Activated naive CD8-positive, alpha-beta T cell treated with anti-CD3 and anti-CD28 coated beads, Interleukin-2, amount 10 ng/mL, durations not matched to agents 7 days and 5 days (primary cell): ENCODE results near the gene FAM193B. TPM values are rescaled to one million over a fixed set of nuclear protein-coding genes. Genes with fewer than 3 reads are reported as not detected.

Source experiments
- ATAC-seq: fragments of 150-1000 bp; cut with Tn5 transposase; one replicate; pipeline ENCODE4 v1.10.0; 2021; ENCODE audit warnings: low read depth, moderate library complexity
- POLR2A ChIA-PET: fragments of 350-600 bp; sonication (Branson Sonifier 250); formaldehyde crosslinking; loops from one replicate; lab custom pipeline; 2021; ENCODE audit warnings: antibody characterized with exemption; lab: Charles Lee
- DNase-seq: peaks from one replicate; pipeline ENCODE4 v3.0.0; 2021
- H3K27ac Mint-ChIP-seq: one replicate; pipeline ENCODE4 v1.8.0; 2022; ENCODE audit warnings: mild to moderate bottlenecking, mixed read lengths
- H3K27me3 Mint-ChIP-seq: one replicate; pipeline ENCODE4 v1.8.0; 2022; ENCODE audit warnings: mild to moderate bottlenecking, moderate library complexity, mixed read lengths
- H3K36me3 Mint-ChIP-seq: one replicate; pipeline ENCODE4 v1.8.0; 2021; ENCODE audit warnings: mild to moderate bottlenecking, mixed read lengths
- H3K4me1 Mint-ChIP-seq: one replicate; pipeline ENCODE4 v1.8.0; 2021; ENCODE audit warnings: mixed read lengths
- H3K4me3 Mint-ChIP-seq: one replicate; pipeline ENCODE4 v1.8.0; 2022; ENCODE audit warnings: mild to moderate bottlenecking, moderate library complexity, mixed read lengths
- H3K9me3 Mint-ChIP-seq: one replicate; pipeline ENCODE4 v1.8.0; 2021; ENCODE audit warnings: mixed read lengths
- total RNA-seq, 2 experiments: library from RNA; stranded (reverse); gene quantifications; one replicate each; pipeline ENCODE4 v1.2.3, GENCODE V29; 2021

The FAM193B gene
- total RNA-seq, 2 experiments from 2014 or later = 142 to 153 TPM

DNA sequence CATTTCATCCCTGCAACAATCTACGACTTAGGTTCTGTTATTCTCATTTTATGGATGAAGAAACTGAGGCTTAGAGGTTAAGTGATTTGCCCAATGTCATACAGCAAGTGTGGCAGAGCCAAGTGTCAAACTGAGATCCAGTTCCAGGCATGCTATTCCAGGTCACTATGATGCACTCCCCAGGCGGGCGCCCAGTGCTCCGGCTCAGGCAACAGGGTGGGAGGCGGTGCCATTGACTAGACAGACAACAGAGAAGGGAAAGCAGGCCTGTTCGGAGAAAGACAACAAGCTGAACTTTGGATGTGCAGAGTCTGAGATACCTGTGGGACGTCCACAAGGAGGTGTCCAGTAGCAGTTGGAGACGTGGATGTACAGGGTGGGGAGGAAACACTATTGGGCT lies 26.8 kb downstream of the FAM193B start:
- Mint-ChIP-seq H3K9me3 (no peaks in the 10 kb centered on the region), H3K4me3 (no peak overlapping the region), H3K27ac (no peak overlapping the region), H3K36me3 (peaks cover 4% of the 10 kb centered on the region), H3K4me1 (peaks cover 2% of the 10 kb centered on the region), H3K27me3 (no peaks in the 10 kb centered on the region)
- no peak for DNase-seq
- no peak for ATAC-seq
- POLR2A ChIA-PET = no interaction called here

DNA sequence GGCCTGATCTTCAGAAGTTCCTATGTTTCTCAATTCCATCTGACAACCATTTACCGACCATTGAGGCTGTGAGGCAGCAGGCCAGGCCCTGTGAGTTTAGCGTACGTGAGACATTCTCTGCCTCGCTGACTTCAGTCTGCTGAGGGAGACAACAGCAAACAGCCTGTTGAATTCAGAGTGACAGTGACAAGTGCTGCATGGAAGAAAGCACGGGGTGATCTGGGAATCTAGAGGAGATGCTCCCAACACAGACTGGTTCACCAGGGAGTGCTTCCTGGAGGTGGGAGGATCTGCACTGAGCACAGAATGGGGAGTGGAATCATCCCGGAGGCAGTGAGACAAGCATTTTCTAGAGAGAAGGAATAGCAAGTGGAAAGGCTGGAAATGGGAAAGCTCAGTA lies 27.6 kb downstream of the FAM193B start:
- no peak for DNase-seq
- Mint-ChIP-seq H3K4me3 (no peak overlapping the region), H3K27ac (no peak overlapping the region), H3K27me3 (no peaks in the 10 kb centered on the region), H3K9me3 (no peaks in the 10 kb centered on the region), H3K4me1 (peaks cover 2% of the 10 kb centered on the region), H3K36me3 (peaks cover 4% of the 10 kb centered on the region)
- no peak for ATAC-seq
- POLR2A ChIA-PET = no interaction called here

DNA sequence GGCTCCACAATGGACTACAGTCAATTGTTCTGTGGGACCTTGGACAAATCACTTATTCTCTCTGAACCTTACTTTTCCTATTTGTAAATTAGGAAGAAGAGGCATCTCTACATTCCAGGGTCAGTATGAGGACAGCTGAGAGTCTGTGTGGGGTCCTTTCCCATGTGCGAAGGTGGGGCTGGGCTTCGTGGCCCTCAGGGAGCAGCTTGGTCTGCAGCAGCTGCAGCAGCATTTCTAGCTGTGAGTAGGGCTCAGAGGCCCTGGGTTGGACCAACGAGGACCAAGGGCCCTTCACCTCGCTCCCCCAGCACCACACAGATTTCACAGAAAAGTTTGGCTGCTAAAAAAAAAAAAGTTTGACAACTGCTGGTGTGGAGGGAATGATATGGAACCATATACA lies 28.2 kb downstream of the FAM193B start:
- H3K4me3 Mint-ChIP-seq = no peak overlapping the region
- H3K9me3 Mint-ChIP-seq = no peaks in the 10 kb centered on the region
- POLR2A ChIA-PET = no interaction called here
- ATAC-seq = no peak
- H3K27ac Mint-ChIP-seq = no peak overlapping the region
- peak; percentile 12 for DNase-seq
- H3K27me3 Mint-ChIP-seq = no peaks in the 10 kb centered on the region
- peaks cover 8% of the 10 kb centered on the region for H3K4me1 Mint-ChIP-seq
- H3K36me3 Mint-ChIP-seq = peaks cover 4% of the 10 kb centered on the region

DNA sequence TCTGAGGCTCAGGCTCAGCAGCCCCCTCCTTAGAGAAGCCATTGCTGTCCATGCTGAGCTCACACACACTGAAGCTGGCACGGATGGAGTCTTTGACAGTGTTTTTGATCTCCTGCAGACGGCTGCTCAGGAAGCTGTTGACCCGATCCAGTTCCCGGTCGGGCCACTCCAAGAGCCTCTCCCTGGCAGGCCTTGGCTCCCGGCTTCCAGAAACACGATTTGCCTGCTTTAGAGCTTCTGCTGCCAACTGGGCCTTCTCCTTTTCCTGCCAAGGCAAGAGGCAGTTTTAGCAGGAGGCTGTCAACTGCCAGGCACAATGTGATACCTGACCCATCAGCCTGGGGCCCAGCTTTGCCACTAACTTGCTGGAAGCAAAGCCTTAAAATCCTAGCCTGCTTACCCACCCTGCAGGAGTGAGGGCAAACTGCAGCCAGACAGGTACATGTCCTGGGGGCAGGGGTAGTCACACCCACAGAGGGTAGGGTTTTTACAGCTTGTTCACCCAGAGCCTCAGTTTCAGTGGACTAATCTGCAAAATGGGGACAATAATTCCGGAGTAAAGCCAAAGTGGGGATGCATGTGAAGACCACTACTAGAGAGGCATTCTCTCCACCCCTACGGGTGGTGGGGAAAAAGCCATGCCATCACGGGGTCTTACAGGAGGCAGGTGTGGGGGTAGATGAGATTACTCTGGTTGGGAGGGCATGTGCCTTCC lies 29.3 kb downstream of the FAM193B start:
- Mint-ChIP-seq H3K4me1 (peaks cover 11% of the 10 kb centered on the region), H3K36me3 (peaks cover 9% of the 10 kb centered on the region), H3K27ac (no peak overlapping the region), H3K4me3 (no peak overlapping the region), H3K9me3 (no peaks in the 10 kb centered on the region), H3K27me3 (no peaks in the 10 kb centered on the region)
- DNase-seq = no peak
- POLR2A ChIA-PET = no interaction called here
- no peak for ATAC-seq

DNA sequence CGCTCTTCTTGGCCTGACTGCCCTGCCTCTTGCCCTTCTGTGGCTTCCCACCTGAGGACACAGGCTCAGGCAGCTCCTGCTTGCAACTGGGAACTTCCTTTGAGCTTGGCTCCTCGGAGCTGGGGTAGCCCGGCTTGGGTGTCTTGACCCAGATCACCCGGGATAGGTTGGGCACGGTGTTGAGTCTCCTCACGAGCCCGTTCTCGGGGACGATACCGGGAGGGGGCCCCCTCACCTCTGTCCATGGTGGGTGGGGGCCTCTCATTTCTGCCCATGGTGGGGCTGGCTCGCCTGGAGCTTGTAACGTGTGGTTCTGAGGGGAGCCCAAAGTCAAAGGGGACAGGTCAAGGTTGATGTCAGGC lies 29.8 kb downstream of the FAM193B start:
- POLR2A ChIA-PET = no interaction called here
- H3K4me1 Mint-ChIP-seq = peaks cover 13% of the 10 kb centered on the region
- H3K36me3 Mint-ChIP-seq = peaks cover 14% of the 10 kb centered on the region
- H3K4me3 Mint-ChIP-seq = no peak overlapping the region
- ATAC-seq (no peak), DNase-seq (no peak)
- H3K27ac Mint-ChIP-seq = no peak overlapping the region
- no peaks in the 10 kb centered on the region for H3K9me3 Mint-ChIP-seq
- no peaks in the 10 kb centered on the region for H3K27me3 Mint-ChIP-seq

- no peaks in the 10 kb centered on the region for H3K9me3 Mint-ChIP-seq
- H3K27me3 Mint-ChIP-seq = no peaks in the 10 kb centered on the region
- POLR2A ChIA-PET = no interaction called here
- H3K4me1 Mint-ChIP-seq = peaks cover 15% of the 10 kb centered on the region
- ATAC-seq = no peak
- no peak for DNase-seq
- H3K27ac Mint-ChIP-seq = no peak overlapping the region
- peaks cover 9% of the 10 kb centered on the region for H3K36me3 Mint-ChIP-seq
- H3K4me3 Mint-ChIP-seq = no peak overlapping the region
Observed at GRCh38 chr5:177523711-177524538, 30.4 kb downstream of the FAM193B start.

GRCh38 chr5:177520916-177521513 lies 33.3 kb downstream of the FAM193B start:
- no peak overlapping the region for H3K4me3 Mint-ChIP-seq

DNA sequence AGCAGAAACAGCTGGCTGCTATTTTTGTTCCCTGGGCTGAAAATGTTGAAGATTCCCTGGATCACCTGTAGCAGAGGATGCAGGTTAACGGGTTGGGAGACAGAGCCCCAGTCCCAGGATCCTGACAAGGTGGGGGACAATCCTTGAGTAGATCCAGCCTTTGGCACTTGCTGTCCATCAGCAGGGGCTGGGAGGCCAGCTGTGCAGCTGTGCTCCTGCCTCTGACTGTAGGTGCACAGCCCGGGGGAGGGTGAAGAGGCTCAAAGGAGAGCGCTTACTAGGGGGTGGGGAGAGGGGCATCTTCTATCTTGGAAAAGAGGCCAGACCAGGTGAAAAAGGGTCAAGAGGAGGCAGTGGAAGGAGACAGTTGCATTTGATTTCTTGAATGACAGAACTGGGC lies 34.1 kb downstream of the FAM193B start:
- H3K4me3 Mint-ChIP-seq = no peak overlapping the region
- no peaks in the 10 kb centered on the region for H3K9me3 Mint-ChIP-seq
- POLR2A ChIA-PET = interaction anchor here (0.6 kb wide), 1 partner anchor 204 kb away, joined by 3 read pairs; no protein-coding TSS in a partner anchor
- H3K4me1 Mint-ChIP-seq = peaks cover 30% of the 10 kb centered on the region
- H3K27me3 Mint-ChIP-seq = no peaks in the 10 kb centered on the region
- DNase-seq = no peak
- peak overlapping the region; percentile 81 for H3K27ac Mint-ChIP-seq
- H3K36me3 Mint-ChIP-seq = peaks cover 25% of the 10 kb centered on the region
- no peak for ATAC-seq

More at GRCh38 chr5:177520916-177521513, 33.3 kb downstream of the FAM193B start:
- Mint-ChIP-seq H3K9me3 (no peaks in the 10 kb centered on the region), H3K27me3 (no peaks in the 10 kb centered on the region), H3K27ac (peak overlapping the region; percentile 81), H3K36me3 (peaks cover 18% of the 10 kb centered on the region), H3K4me1 (peaks cover 23% of the 10 kb centered on the region)
- no peak for DNase-seq
- POLR2A ChIA-PET = no interaction called here
- ATAC-seq = no peak

DNA sequence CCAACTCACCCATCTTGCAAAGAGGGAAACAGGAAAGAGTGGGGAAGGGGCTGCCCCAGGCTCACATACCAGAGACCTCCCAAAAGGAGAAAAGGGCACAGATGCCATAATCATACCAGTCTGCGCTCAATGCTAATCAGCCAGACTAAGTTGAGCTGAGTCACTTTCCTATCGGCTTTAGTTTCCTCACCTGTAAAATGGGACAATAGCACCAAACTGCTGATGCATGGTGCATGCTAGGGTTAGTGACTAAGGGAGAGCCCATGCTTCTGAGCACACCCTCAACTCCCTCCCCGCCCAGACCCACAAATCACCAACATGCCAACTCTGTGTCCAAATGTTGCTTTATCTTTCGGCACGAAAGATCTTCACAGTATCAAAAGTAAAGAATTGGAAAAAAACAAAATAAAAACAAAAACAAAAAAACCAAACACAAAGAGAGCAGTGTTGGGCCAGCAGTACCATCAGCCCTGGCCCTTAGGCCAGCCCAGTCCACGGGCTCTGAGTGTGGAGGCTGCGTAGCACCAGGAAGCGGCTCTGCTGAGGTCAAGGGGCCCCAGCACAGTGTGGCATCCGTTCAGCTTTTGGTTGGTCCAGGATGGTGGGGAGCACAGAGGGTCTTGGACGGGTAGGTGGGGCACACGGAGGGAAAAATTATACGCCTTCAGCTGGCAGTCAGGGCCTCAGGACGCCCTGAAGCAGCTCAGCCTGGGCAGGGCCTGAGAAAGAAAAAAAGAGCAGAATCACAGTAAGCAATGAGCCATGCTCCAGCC lies 34.7 kb downstream of the FAM193B start:
- no peaks in the 10 kb centered on the region for H3K27me3 Mint-ChIP-seq
- DNase-seq (no peak), ATAC-seq (no peak)
- H3K4me1 Mint-ChIP-seq = peaks cover 35% of the 10 kb centered on the region
- POLR2A ChIA-PET = interaction anchor here (0.6 to 1.2 kb wide), 3 partner anchors 21 to 204 kb away, joined by 3 to 4 read pairs (median 3); no protein-coding TSS in a partner anchor
- H3K9me3 Mint-ChIP-seq = no peaks in the 10 kb centered on the region
- peaks cover 28% of the 10 kb centered on the region for H3K36me3 Mint-ChIP-seq
- peak overlapping the region; percentile 45 for H3K27ac Mint-ChIP-seq
- H3K4me3 Mint-ChIP-seq = no peak overlapping the region

GRCh38 chr5:177516601-177517568 lies 37.5 kb downstream of the FAM193B start, which contains the start of gene DDX41:
DDX41 (minus strand) TSS chr5:177516961; CDS start chr5:177516945, 16 bp downstream.
- POLR2A ChIA-PET = interaction anchor here (1.3 to 2.8 kb wide), 4 partner anchors 20 to 75 kb away, joined by 3 to 13 read pairs (median 4); partner anchors contain the start of genes PDLIM7 and TMED9

DNA sequence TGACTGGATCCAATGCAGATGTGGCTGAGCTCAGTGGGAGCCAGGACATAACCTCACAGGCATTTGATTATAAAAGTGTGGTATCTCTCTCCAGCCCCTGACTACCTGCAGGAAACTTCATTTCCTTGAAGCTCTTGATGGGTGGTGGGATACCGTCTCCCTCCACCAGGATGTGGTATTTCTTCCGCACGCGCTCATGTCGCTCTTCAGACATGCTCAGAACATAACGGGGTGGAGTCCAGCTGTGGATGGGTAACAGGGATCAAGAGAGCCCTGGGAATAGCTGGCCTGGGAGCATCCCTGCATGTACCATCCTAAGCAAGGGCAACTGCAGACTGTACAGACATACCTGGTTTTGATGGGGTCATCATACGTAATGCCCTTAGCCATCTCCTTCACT lies 38.8 kb downstream of the FAM193B start:
- Mint-ChIP-seq H3K9me3 (no peaks in the 10 kb centered on the region), H3K27ac (peak overlapping the region; percentile 64), H3K27me3 (no peaks in the 10 kb centered on the region), H3K4me3 (peak overlapping the region; percentile 99), H3K36me3 (peaks cover 44% of the 10 kb centered on the region), H3K4me1 (peaks cover 33% of the 10 kb centered on the region)
- ATAC-seq (no peak), DNase-seq (no peak)
- POLR2A ChIA-PET = interaction anchor here (0.6 to 2.8 kb wide), 5 partner anchors 19 to 136 kb away, joined by 3 to 13 read pairs (median 4); partner anchors contain the start of genes PDLIM7 and TMED9

More at GRCh38 chr5:177516601-177517568, 37.5 kb downstream of the FAM193B start, which contains the start of gene DDX41:
- DNase-seq = peak; percentile 97
- Mint-ChIP-seq H3K36me3 (peaks cover 40% of the 10 kb centered on the region), H3K4me1 (peaks cover 41% of the 10 kb centered on the region), H3K27ac (peak within 1 kb of the TSS; percentile 90), H3K27me3 (no peaks in the 10 kb centered on the region), H3K9me3 (no peaks in the 10 kb centered on the region), H3K4me3 (peak within 1 kb of the TSS; percentile 99)
- ATAC-seq = peak; percentile 91

GRCh38 chr5:177514541-177514940 lies 39.8 kb downstream of the FAM193B start:
- ATAC-seq (no peak), DNase-seq (no peak)
- peak overlapping the region; percentile 58 for H3K27ac Mint-ChIP-seq
- POLR2A ChIA-PET = interaction anchor here (0.9 kb wide), 1 partner anchor 124 kb away, joined by 3 read pairs; no protein-coding TSS in a partner anchor
- peaks cover 33% of the 10 kb centered on the region for H3K4me1 Mint-ChIP-seq
- no peaks in the 10 kb centered on the region for H3K27me3 Mint-ChIP-seq
- H3K36me3 Mint-ChIP-seq = peaks cover 40% of the 10 kb centered on the region
- no peaks in the 10 kb centered on the region for H3K9me3 Mint-ChIP-seq
- H3K4me3 Mint-ChIP-seq = no peak overlapping the region
